Measurements from ENCODE around the gene PCDH9.

The PCDH9 gene

DNA sequence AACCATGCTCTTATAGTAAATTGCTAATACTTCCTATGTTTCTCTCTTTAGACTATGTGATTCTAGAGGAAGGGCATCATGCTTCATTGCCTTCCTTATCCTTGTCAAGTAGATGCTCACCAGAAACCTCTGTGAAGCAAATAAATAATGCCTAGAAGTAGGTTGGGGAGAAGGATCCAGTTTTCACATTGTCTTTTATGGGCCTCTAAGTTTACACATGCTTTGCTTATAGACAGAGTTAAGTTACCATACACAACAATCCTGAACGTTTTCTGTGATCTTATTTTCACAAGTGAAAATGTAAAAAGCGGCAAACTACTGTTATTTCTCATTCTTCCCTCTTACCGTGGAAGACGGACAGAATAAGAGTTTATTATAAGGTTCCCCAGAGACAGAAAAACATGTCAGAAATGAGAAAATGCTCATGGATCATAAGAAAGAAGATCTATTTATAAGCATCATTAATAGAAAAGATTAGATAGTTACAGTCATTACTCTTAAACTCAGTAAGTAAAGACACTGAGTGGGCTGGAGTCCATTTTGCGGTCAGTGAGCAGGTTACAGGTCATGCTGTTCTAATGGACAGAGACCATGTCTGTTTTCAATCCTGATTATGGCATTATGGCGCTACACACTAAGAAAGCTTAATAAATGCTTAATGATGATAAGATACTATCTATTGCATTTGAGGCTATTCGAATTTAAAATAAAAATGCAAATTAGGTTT lies 723.9 kb downstream of the PCDH9 start:
- H2BK12ac ChIP-seq (ENCODE audit: low read length in 2 of 2), result no peak overlapping the region

DNA sequence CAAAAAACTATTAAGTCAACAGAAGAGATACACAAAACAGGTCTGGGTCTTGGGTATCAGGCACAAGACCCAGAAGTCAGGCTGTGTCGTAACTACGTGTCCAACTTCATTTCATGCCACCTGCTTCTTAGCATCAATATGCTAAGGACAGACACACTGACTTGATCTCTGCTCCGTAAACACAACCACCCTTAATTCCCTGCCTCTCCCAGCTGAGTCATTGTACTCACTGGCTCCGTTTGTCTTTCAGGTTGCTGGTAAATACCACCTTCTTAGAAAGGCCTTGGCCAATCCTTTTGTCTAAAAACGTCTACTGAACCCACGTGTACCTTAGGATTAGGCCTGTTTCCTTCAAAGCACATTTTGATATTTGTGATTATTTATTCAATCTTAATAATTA lies 726.2 kb downstream of the PCDH9 start:
- Histone ChIP-seq H4K8ac (ENCODE audit: low read length) (no peak overlapping the region), H3K4me2 (ENCODE audit: low read length, poor library complexity, severe bottlenecking) (no peak overlapping the region), H2BK12ac (ENCODE audit: low read length in 2 of 2) (peak overlapping the region in 1 of 2 experiments; percentile 54), H3K14ac (ENCODE audit: low read length in 2 of 2) (no peak overlapping the region), H4K91ac (ENCODE audit: low read length) (no peak overlapping the region), H3K4me3 (ENCODE audit: insufficient read depth in 1 of 2, low read depth in 1 of 2, low read length in 2 of 2) (no peak overlapping the region), H3K4me1 (ENCODE audit: control insufficient read depth, insufficient read depth, low read depth, low read length) (no peaks in the 10 kb centered on the region), H3K27me3 (ENCODE audit: control insufficient read depth in 1 of 2, insufficient read depth in 1 of 2, low read length in 2 of 2) (no peaks in the 10 kb centered on the region), H3K18ac (ENCODE audit: low read depth in 1 of 2, low read length in 2 of 2) (no peak overlapping the region), H2AFZ (ENCODE audit: low read depth, low read length) (no peak overlapping the region), H3K23ac (ENCODE audit: low read length in 2 of 2) (no peak overlapping the region), H2BK5ac (ENCODE audit: low read depth, low read length, poor library complexity, severe bottlenecking) (no peak overlapping the region), H3K36me3 (ENCODE audit: control insufficient read depth in 1 of 2, insufficient read depth in 2 of 2, low read depth in 1 of 2, low read length in 2 of 2) (no peaks in the 10 kb centered on the region), H2BK120ac (ENCODE audit: low read depth, low read length) (no peak overlapping the region), H3K9ac (ENCODE audit: low read length) (no peak overlapping the region), H3K79me1 (replicated peaks; ENCODE audit: low read length, poor library complexity, severe bottlenecking) (no peaks in the 10 kb centered on the region), H2AK5ac (ENCODE audit: low read length, severe bottlenecking) (no peak overlapping the region), H3K4ac (ENCODE audit: low read depth in 1 of 2, low read length in 2 of 2) (no peak overlapping the region), H3K9me3 (ENCODE audit: control insufficient read depth, low read length) (no peaks in the 10 kb centered on the region), H3K27ac (ENCODE audit: low read length, poor library complexity, severe bottlenecking) (no peak overlapping the region), H2BK15ac (ENCODE audit: low read depth, poor library complexity, severe bottlenecking) (no peak overlapping the region)
- no peak for DNase-seq
- 84% methylated on average over 4 of the region's 6 CpGs for WGBS

More for the DNA sequence above, 723.9 kb downstream of the PCDH9 start:
- Histone ChIP-seq H3K9ac (ENCODE audit: low read length) (no peak overlapping the region), H3K18ac (ENCODE audit: low read depth in 1 of 2, low read length in 2 of 2) (no peak overlapping the region), H4K8ac (ENCODE audit: low read length) (no peak overlapping the region), H3K27me3 (ENCODE audit: control insufficient read depth in 1 of 2, insufficient read depth in 1 of 2, low read length in 2 of 2) (no peaks in the 10 kb centered on the region), H3K23ac (ENCODE audit: low read length in 2 of 2) (no peak overlapping the region), H3K14ac (ENCODE audit: low read length in 2 of 2) (no peak overlapping the region), H2AK5ac (ENCODE audit: low read length, severe bottlenecking) (no peak overlapping the region), H2BK5ac (ENCODE audit: low read depth, low read length, poor library complexity, severe bottlenecking) (no peak overlapping the region), H2BK15ac (ENCODE audit: low read depth, poor library complexity, severe bottlenecking) (no peak overlapping the region), H3K4ac (ENCODE audit: low read depth in 1 of 2, low read length in 2 of 2) (no peak overlapping the region), H2BK120ac (ENCODE audit: low read depth, low read length) (no peak overlapping the region), H4K91ac (ENCODE audit: low read length) (no peak overlapping the region), H3K4me1 (ENCODE audit: control insufficient read depth, insufficient read depth, low read depth, low read length) (no peaks in the 10 kb centered on the region), H3K36me3 (ENCODE audit: control insufficient read depth in 1 of 2, insufficient read depth in 2 of 2, low read depth in 1 of 2, low read length in 2 of 2) (no peaks in the 10 kb centered on the region), H3K27ac (ENCODE audit: low read length, poor library complexity, severe bottlenecking) (no peak overlapping the region), H3K9me3 (ENCODE audit: control insufficient read depth, low read length) (no peaks in the 10 kb centered on the region), H2AFZ (ENCODE audit: low read depth, low read length) (no peak overlapping the region), H3K4me2 (ENCODE audit: low read length, poor library complexity, severe bottlenecking) (no peak overlapping the region), H3K79me1 (replicated peaks; ENCODE audit: low read length, poor library complexity, severe bottlenecking) (no peaks in the 10 kb centered on the region), H3K4me3 (ENCODE audit: insufficient read depth in 1 of 2, low read depth in 1 of 2, low read length in 2 of 2) (no peak overlapping the region)
- 83% methylated on average over 1 of the region's 7 CpGs for WGBS
- DNase-seq, result peak; percentile 80

DNA sequence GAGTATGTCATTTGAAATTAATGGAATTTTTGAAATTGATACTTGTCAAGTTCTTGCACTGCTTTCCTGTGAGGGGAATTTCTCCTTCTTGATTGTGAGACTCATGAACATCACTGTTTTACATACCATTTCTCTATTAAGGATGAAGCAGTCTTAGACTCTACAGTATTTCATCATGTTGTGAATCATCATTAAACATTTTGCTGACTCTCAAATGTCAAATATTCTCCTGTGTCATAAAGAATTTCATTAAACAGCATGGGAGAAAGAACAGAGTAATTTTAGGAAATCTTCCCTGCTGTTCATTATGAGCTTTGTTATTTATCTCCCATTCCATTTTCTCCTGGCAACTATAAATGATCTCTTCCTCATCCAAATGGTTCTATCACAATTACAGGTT lies 729.0 kb downstream of the PCDH9 start:
- Histone ChIP-seq H3K18ac (ENCODE audit: low read depth in 1 of 2, low read length in 2 of 2) (no peak overlapping the region), H4K8ac (ENCODE audit: low read length) (no peak overlapping the region), H2BK120ac (ENCODE audit: low read depth, low read length) (no peak overlapping the region), H2BK5ac (ENCODE audit: low read depth, low read length, poor library complexity, severe bottlenecking) (no peak overlapping the region), H4K91ac (ENCODE audit: low read length) (no peak overlapping the region), H3K27ac (ENCODE audit: low read length, poor library complexity, severe bottlenecking) (no peak overlapping the region), H3K27me3 (ENCODE audit: control insufficient read depth in 1 of 2, insufficient read depth in 1 of 2, low read length in 2 of 2) (no peaks in the 10 kb centered on the region), H3K36me3 (ENCODE audit: control insufficient read depth in 1 of 2, insufficient read depth in 2 of 2, low read depth in 1 of 2, low read length in 2 of 2) (no peaks in the 10 kb centered on the region), H2AFZ (ENCODE audit: low read depth, low read length) (no peak overlapping the region), H3K4me1 (ENCODE audit: control insufficient read depth, insufficient read depth, low read depth, low read length) (no peaks in the 10 kb centered on the region), H3K9ac (ENCODE audit: low read length) (no peak overlapping the region), H2BK15ac (ENCODE audit: low read depth, poor library complexity, severe bottlenecking) (no peak overlapping the region), H2AK5ac (ENCODE audit: low read length, severe bottlenecking) (no peak overlapping the region), H2BK12ac (ENCODE audit: low read length in 2 of 2) (no peak overlapping the region), H3K9me3 (ENCODE audit: control insufficient read depth, low read length) (no peaks in the 10 kb centered on the region), H3K4ac (ENCODE audit: low read depth in 1 of 2, low read length in 2 of 2) (no peak overlapping the region), H3K23ac (ENCODE audit: low read length in 2 of 2) (no peak overlapping the region), H3K4me2 (ENCODE audit: low read length, poor library complexity, severe bottlenecking) (no peak overlapping the region), H3K14ac (ENCODE audit: low read length in 2 of 2) (no peak overlapping the region), H3K79me1 (replicated peaks; ENCODE audit: low read length, poor library complexity, severe bottlenecking) (no peaks in the 10 kb centered on the region), H3K4me3 (ENCODE audit: insufficient read depth in 1 of 2, low read depth in 1 of 2, low read length in 2 of 2) (no peak overlapping the region)
- DNase-seq, result peak; percentile 58

DNA sequence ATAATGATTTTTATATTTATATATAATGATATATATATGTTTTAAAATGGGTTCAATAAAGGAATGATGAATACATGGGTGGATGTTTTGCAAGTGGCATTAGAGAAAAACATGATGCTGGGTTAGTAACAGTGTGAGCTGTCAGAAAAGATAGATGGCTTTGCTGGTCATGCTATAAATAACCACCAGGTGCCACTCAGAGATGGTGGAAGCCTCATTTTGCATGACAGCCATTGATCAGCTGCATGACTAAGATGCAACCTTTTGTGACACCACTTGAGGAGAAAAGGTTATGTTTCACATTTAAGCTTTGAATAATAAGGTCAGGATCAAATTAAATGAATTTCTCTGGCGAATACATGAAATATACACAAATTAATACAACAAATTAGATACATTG lies 737.7 kb downstream of the PCDH9 start:
- Histone ChIP-seq H3K27ac (ENCODE audit: low read length, poor library complexity, severe bottlenecking) (no peak overlapping the region), H3K9me3 (ENCODE audit: control insufficient read depth, low read length) (no peaks in the 10 kb centered on the region), H4K8ac (ENCODE audit: low read length) (no peak overlapping the region), H3K9ac (ENCODE audit: low read length) (no peak overlapping the region), H2AFZ (ENCODE audit: low read depth, low read length) (no peak overlapping the region), H2BK12ac (ENCODE audit: low read length in 2 of 2) (no peak overlapping the region), H4K91ac (ENCODE audit: low read length) (no peak overlapping the region), H3K27me3 (ENCODE audit: control insufficient read depth in 1 of 2, insufficient read depth in 1 of 2, low read length in 2 of 2) (no peaks in the 10 kb centered on the region), H3K79me1 (replicated peaks; ENCODE audit: low read length, poor library complexity, severe bottlenecking) (no peaks in the 10 kb centered on the region), H2BK15ac (ENCODE audit: low read depth, poor library complexity, severe bottlenecking) (no peak overlapping the region), H2BK5ac (ENCODE audit: low read depth, low read length, poor library complexity, severe bottlenecking) (no peak overlapping the region), H3K4ac (ENCODE audit: low read depth in 1 of 2, low read length in 2 of 2) (no peak overlapping the region), H2BK120ac (ENCODE audit: low read depth, low read length) (no peak overlapping the region), H3K4me1 (ENCODE audit: control insufficient read depth, insufficient read depth, low read depth, low read length) (peaks cover 2% of the 10 kb centered on the region), H3K36me3 (ENCODE audit: control insufficient read depth in 1 of 2, insufficient read depth in 2 of 2, low read depth in 1 of 2, low read length in 2 of 2) (no peaks in the 10 kb centered on the region), H3K4me3 (ENCODE audit: insufficient read depth in 1 of 2, low read depth in 1 of 2, low read length in 2 of 2) (no peak overlapping the region), H2AK5ac (ENCODE audit: low read length, severe bottlenecking) (no peak overlapping the region), H3K18ac (ENCODE audit: low read depth in 1 of 2, low read length in 2 of 2) (no peak overlapping the region), H3K4me2 (ENCODE audit: low read length, poor library complexity, severe bottlenecking) (no peak overlapping the region), H3K14ac (ENCODE audit: low read length in 2 of 2) (no peak overlapping the region), H3K23ac (ENCODE audit: low read length in 2 of 2) (no peak overlapping the region)
- DNase-seq, result no peak
- no CpG with 5 or more reads among the region's 1 CpG for WGBS
